ENCODE results near the gene CDC14A. TPM values are rescaled to one million over a fixed set of nuclear protein-coding genes. Genes with fewer than 3 reads are reported as not detected.
"Not testable (repeated sequence)": the region's sequence is repeated elsewhere in the genome, so short reads cannot be mapped to it uniquely, and the experiment has no call there.

CDC14A gene
- total and polyA plus RNA-seq, 11 donors, result 1.7 to 8.8 (median 3.5) TPM

GRCh38 chr1:100335436-100335835 is 16.9 kb upstream of the CDC14A start:
- TF ChIP-seq POLR2A (IDR thresholded peaks at IDR 0.05) (no peak), CTCF (IDR thresholded peaks at IDR 0.05) (no peak)

DNA sequence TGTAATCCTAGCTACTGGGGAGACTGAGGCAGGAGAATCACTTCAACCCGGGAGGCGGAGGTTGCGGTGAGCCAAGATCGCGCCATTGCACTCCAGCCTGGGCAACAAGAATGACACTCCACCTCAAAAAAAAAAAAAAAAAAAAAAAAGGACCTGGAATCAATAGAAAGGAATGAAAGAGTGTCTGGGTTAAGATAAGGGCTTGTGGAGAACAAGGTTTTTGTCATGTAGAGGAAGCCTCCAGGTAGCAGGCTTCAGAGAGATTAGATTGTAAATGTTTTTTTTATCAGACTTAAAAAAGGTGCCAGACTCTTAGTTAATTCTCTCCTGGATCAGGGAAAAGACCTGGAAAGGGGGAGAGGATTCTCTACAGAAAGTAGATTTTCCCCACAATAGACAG is 14.4 kb upstream of the CDC14A start:
- H3K4me3 ChIP-seq; H3K27me3 ChIP-seq; intact Hi-C loops (cut with DNase I); H3K27ac ChIP-seq; ATAC-seq; DNase-seq; H3K9me3 ChIP-seq; H3K4me1 ChIP-seq; H3K36me3 ChIP-seq: not testable (repeated sequence)
- 85 to 96% (median 91%) methylated on average over 5 of the region's 5 CpGs for WGBS, 4 donors

More at GRCh38 chr1:100335436-100335835, 16.9 kb upstream of the CDC14A start:
- H3K27me3 ChIP-seq, result no peaks in the 10 kb centered on the region
- no peak overlapping the region for H3K4me3 ChIP-seq
- H3K4me1 ChIP-seq, result no peaks in the 10 kb centered on the region
- no peak overlapping the region for H3K27ac ChIP-seq
- intact Hi-C loops (cut with DNase I), result no loop called here
- WGBS, 4 donors, result 24 to 60% (median 50%) methylated on average over 1 of the region's 1 CpG
- no peaks in the 10 kb centered on the region for H3K9me3 ChIP-seq
- no peaks in the 10 kb centered on the region for H3K36me3 ChIP-seq
- no peak for DNase-seq
- no peak for ATAC-seq

DNA sequence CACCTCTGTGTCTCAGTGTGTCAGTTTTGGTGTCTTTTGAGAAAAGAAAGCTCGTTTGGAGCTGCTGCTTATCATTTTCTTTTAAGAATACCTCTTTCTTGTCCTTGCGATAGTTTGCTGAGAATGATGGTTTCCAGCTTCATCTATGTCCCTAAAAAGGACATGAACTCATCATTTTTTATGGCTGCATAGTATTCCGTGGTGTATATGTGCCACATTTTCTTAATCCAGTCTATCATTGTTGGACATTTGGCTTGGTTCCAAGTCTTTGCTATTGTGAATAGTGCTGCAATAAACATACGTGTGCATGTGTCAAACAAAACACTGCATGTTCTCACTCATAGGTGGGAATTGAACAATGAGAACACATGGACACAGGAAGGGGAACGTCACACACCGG is 12.6 kb upstream of the CDC14A start:
- not testable (repeated sequence) for H3K36me3 ChIP-seq, H3K27ac ChIP-seq, DNase-seq, H3K27me3 ChIP-seq, H3K4me1 ChIP-seq, H3K9me3 ChIP-seq, H3K4me3 ChIP-seq, ATAC-seq
- 85 to 91% (median 87%) methylated on average over 6 of the region's 6 CpGs for WGBS, 4 donors
- intact Hi-C loops (cut with DNase I), result loop anchor here in 1 of 10 donors (10.0 kb wide), 1 partner anchor 205 kb away; the partner anchor contains the start of genes SASS6 and TRMT13

DNA sequence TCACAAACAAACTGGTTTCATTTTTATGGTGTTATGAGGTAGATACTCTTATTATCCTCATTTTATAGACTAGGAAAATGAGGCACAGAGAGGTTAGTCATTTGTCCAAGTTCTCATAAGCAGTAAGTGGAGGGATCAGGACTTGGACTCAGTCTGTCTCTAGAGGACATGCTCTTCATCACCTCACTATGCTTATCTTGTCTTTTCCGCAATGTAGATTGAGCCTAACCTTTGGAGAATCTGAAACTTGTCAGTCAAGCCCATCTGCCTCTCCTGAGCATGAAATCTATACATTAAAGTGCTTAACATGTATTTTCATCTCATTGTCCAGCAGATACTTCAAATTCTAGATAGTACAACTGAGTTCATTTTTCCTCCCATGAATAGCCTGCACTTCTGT is 11.8 kb upstream of the CDC14A start:
- 76 to 89% (median 86%) methylated on average over 1 of the region's 1 CpG for WGBS, 4 donors
- H3K4me1 ChIP-seq, result peaks cover 0 to 9% (median 0%) of the 10 kb centered on the region in 12 donors
- no peak overlapping the region for H3K27ac ChIP-seq
- TF ChIP-seq CTCF (IDR thresholded peaks at IDR 0.05) (no peak), POLR2A (IDR thresholded peaks at IDR 0.05) (no peak)
- H3K4me3 ChIP-seq, result no peak overlapping the region
- no peaks in the 10 kb centered on the region for H3K27me3 ChIP-seq
- no peaks in the 10 kb centered on the region for H3K36me3 ChIP-seq
- no peaks in the 10 kb centered on the region for H3K9me3 ChIP-seq
- DNase-seq (no peak), ATAC-seq (no peak)
- intact Hi-C loops (cut with DNase I), result loop anchor here in 1 of 10 donors (10.0 kb wide), 1 partner anchor 206 kb away; the partner anchor contains the start of genes SASS6 and TRMT13

DNA sequence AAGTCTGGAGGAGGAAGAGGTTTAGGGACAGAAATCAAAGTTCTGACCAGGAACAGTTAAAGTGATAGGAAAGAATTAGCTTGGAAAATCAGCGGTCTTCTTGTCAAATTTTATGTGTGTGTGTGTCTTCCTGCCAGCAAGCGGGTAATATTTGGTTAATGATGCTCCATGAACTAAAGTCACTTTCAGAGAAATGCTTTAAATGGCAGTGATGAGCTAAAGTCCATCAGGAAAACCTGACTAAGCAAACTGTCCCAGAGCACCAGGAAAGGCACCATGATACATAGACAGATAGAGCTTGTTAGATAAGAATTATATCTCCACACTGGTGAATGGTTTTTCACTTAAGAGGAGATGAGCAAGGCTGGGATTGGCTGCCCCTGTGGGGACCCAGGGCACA is 10.0 kb upstream of the CDC14A start:
- intact Hi-C loops (cut with DNase I), result loop anchor here in 1 of 10 donors (10.0 kb wide), 1 partner anchor 208 kb away; the partner anchor contains the start of genes SASS6 and TRMT13
- no peak overlapping the region for H3K4me3 ChIP-seq
- H3K27me3 ChIP-seq, result no peaks in the 10 kb centered on the region
- peaks cover 0 to 9% (median 0%) of the 10 kb centered on the region in 12 donors for H3K4me1 ChIP-seq
- WGBS, 4 donors, result 90 to 98% (median 94%) methylated on average over 2 of the region's 2 CpGs
- DNase-seq (no peak), ATAC-seq (no peak)
- no peaks in the 10 kb centered on the region for H3K36me3 ChIP-seq
- TF ChIP-seq CTCF (IDR thresholded peaks at IDR 0.05), result no peak
- TF ChIP-seq POLR2A (IDR thresholded peaks at IDR 0.05), result no peak
- no peak overlapping the region for H3K27ac ChIP-seq
- no peaks in the 10 kb centered on the region for H3K9me3 ChIP-seq

All from heart left ventricle (tissue), 16 donors.